Neural cell (in vitro differentiated cells): ENCODE measurements around the gene ATF7. TPM values are rescaled to one million over a fixed set of nuclear protein-coding genes. Genes with fewer than 3 reads are reported as not detected.

Experiments
- H2AFZ ChIP-seq: fragments of 200-600, 300-800 bp; sonication (generic), shearing (Covaris generic); 2 replicates; pipeline ENCODE4 v1.6.0; 2014; ENCODE audit warnings: low read depth, mild to moderate bottlenecking, antibody characterized with exemption, low read length, moderate library complexity
- H3F3A ChIP-seq: fragments of 200-600 bp; shearing (Covaris generic); 2 replicates; pipeline ENCODE4 v1.6.1; 2016; ENCODE audit warnings: mild to moderate bottlenecking, moderate library complexity, mixed read lengths, antibody characterized with exemption, low read length; ENCODE audit not compliant: insufficient read depth, poor library complexity, severe bottlenecking
- H3K27ac ChIP-seq: fragments of 200-600, 300-800 bp; sonication (generic), shearing (Covaris generic); 2 replicates; pipeline ENCODE4 v1.5.1; 2014; ENCODE audit warnings: mild to moderate bottlenecking, low read length, moderate library complexity
- H3K27me3 ChIP-seq: fragments of 300-800, 200-600 bp; sonication (generic), shearing (Covaris generic); 2 replicates; pipeline ENCODE4 v1.6.0; 2014; ENCODE audit warnings: mild to moderate bottlenecking, low read depth, low read length, moderate library complexity; ENCODE audit not compliant: insufficient read depth
- H3K36me3 ChIP-seq: fragments of 300-800, 200-600 bp; sonication (generic), shearing (Covaris generic); 2 replicates; pipeline ENCODE4 v1.5.1; 2014; ENCODE audit warnings: mild to moderate bottlenecking, antibody characterized with exemption, low read length, moderate library complexity; ENCODE audit not compliant: insufficient read depth
- H3K4me2 ChIP-seq: fragments of 300-800, 200-600 bp; sonication (generic), shearing (Covaris generic); 2 replicates; pipeline ENCODE4 v1.6.0; 2014; ENCODE audit warnings: mild to moderate bottlenecking, low read length
- H3K4me3 ChIP-seq: fragments of 300-800, 200-600 bp; sonication (generic), shearing (Covaris generic); 2 replicates; pipeline ENCODE4 v1.5.1; 2014; ENCODE audit warnings: mild to moderate bottlenecking, low read length, moderate library complexity
- H3K79me2 ChIP-seq: fragments of 200-600 bp; shearing (Covaris generic); replicated peaks from 2 replicates; pipeline ENCODE4 v1.6.0; 2014; ENCODE audit warnings: mild to moderate bottlenecking, low read length, moderate library complexity; ENCODE audit not compliant: insufficient read depth
- H3K9ac ChIP-seq: fragments of 300-800, 200-600 bp; sonication (generic), shearing (Covaris generic); 2 replicates; pipeline ENCODE4 v1.6.1; 2016; ENCODE audit warnings: mild to moderate bottlenecking, low read length, mixed read lengths
- H3K9me2 ChIP-seq: fragments of 200-600 bp; shearing (Covaris generic); 2 replicates; pipeline ENCODE4 v1.6.1; 2016; ENCODE audit warnings: mild to moderate bottlenecking, low read length, mixed read lengths; ENCODE audit not compliant: insufficient read depth
- H3K9me3 ChIP-seq: fragments of 200-600, 300-800 bp; sonication (generic), shearing (Covaris generic); 2 replicates; pipeline ENCODE4 v1.6.1; 2016; ENCODE audit warnings: mild to moderate bottlenecking, mixed run types, low read length, moderate library complexity, mixed read lengths
- H4K20me1 ChIP-seq: fragments of 200-600 bp; shearing (Covaris generic); 2 replicates; pipeline ENCODE4 v1.6.1; 2016; ENCODE audit warnings: mild to moderate bottlenecking, mixed run types; ENCODE audit not compliant: insufficient read depth
- CTCF ChIP-seq: fragments of 450-650 bp; IDR thresholded peaks from 2 replicates; pipeline ENCODE4 v1.5.1; 2014; ENCODE audit warnings: antibody characterized with exemption, mild to moderate bottlenecking, moderate library complexity; ENCODE audit not compliant: poor library complexity, severe bottlenecking
- EP300 ChIP-seq: fragments of 450-650 bp; conservative IDR thresholded peaks from 2 replicates; pipeline ENCODE4 v1.6.1; 2014; ENCODE audit warnings: antibody characterized with exemption, mild to moderate bottlenecking, moderate library complexity; ENCODE audit not compliant: poor library complexity, severe bottlenecking
- EZH2 ChIP-seq: fragments of 200-600, 300-800 bp; shearing (Covaris generic), sonication (generic); IDR thresholded peaks from 2 replicates; pipeline ENCODE4 v1.6.1; 2014; ENCODE audit warnings: antibody characterized with exemption, low read length, borderline replicate concordance, mild to moderate bottlenecking; ENCODE audit not compliant: insufficient read depth, poor library complexity, severe bottlenecking
- MXI1 ChIP-seq: fragments of 450-650 bp; conservative IDR thresholded peaks from 2 replicates; pipeline ENCODE4 v1.6.1; 2014; ENCODE audit warnings: antibody characterized with exemption, mild to moderate bottlenecking; ENCODE audit not compliant: poor library complexity, severe bottlenecking
- POLR2AphosphoS5 ChIP-seq: IDR thresholded peaks from 2 replicates; pipeline ENCODE4 v1.6.1; 2012
- RAD21 ChIP-seq: fragments of 450-650 bp; conservative IDR thresholded peaks from 2 replicates; pipeline ENCODE4 v1.6.1; 2014; ENCODE audit warnings: antibody characterized with exemption, mild to moderate bottlenecking, moderate library complexity
- REST ChIP-seq: IDR thresholded peaks from 2 replicates; pipeline ENCODE4 v1.6.1; 2012; ENCODE audit warnings: borderline replicate concordance
- SMC3 ChIP-seq: fragments of 450-650 bp; conservative IDR thresholded peaks from 2 replicates; pipeline ENCODE4 v1.6.1; 2014; ENCODE audit warnings: antibody characterized with exemption, mild to moderate bottlenecking, moderate library complexity; ENCODE audit not compliant: poor library complexity
- TAF1 ChIP-seq: IDR thresholded peaks from 2 replicates; pipeline ENCODE4 v1.6.1; 2012; ENCODE audit warnings: low read depth
- polyA plus RNA-seq: library from polyadenylated mRNA; depleted of rRNA; stranded (reverse); fragments of >200 nt; gene quantifications from 2 replicates; pipeline ENCODE4 v1.2.3, GENCODE V29; 2014

The ATF7 gene
- polyA plus RNA-seq, 1 donor from 2014 or later, result 6.3 TPM

- no peak overlapping the region for H3K27ac ChIP-seq
- peaks cover 30% of the 10 kb centered on the region for H4K20me1 ChIP-seq
- H3K27me3 ChIP-seq, result no peaks in the 10 kb centered on the region
- peaks cover 13% of the 10 kb centered on the region for H3K36me3 ChIP-seq
- no peak overlapping the region for H3K4me2 ChIP-seq
- no peaks in the 10 kb centered on the region for H3K9me3 ChIP-seq
- H3K4me3 ChIP-seq, result no peak overlapping the region
- TF ChIP-seq MXI1 (no peak), TAF1 (no peak), CTCF (no peak), REST (no peak), POLR2AphosphoS5 (no peak), RAD21 (no peak), EP300 (no peak), EZH2 (no peak), SMC3 (no peak)
- H3K9me2 ChIP-seq, result no peaks in the 10 kb centered on the region
- no peak overlapping the region for H2AFZ ChIP-seq
- peaks cover 32% of the 10 kb centered on the region for H3K79me2 ChIP-seq
- H3K9ac ChIP-seq, result no peak overlapping the region
- no peaks in the 10 kb centered on the region for H3F3A ChIP-seq
Measured at GRCh38 chr12:53461591-53461990, 164.6 kb downstream of the ATF7 start.

GRCh38 chr12:53461059-53461458 lies 165.1 kb downstream of the ATF7 start:
- Histone ChIP-seq H3K27ac (no peak overlapping the region), H3K4me2 (no peak overlapping the region), H3K79me2 (peaks cover 32% of the 10 kb centered on the region), H4K20me1 (peaks cover 25% of the 10 kb centered on the region), H2AFZ (no peak overlapping the region), H3K9me3 (no peaks in the 10 kb centered on the region), H3K36me3 (peaks cover 13% of the 10 kb centered on the region), H3K27me3 (no peaks in the 10 kb centered on the region), H3K4me3 (no peak overlapping the region), H3K9ac (no peak overlapping the region), H3F3A (no peaks in the 10 kb centered on the region), H3K9me2 (no peaks in the 10 kb centered on the region)
- TF ChIP-seq SMC3 (no peak), TAF1 (no peak), MXI1 (no peak)

- Histone ChIP-seq H3K9ac (no peak overlapping the region), H3K4me2 (no peak overlapping the region), H4K20me1 (peaks cover 30% of the 10 kb centered on the region), H3K79me2 (peaks cover 46% of the 10 kb centered on the region), H2AFZ (no peak overlapping the region), H3F3A (no peaks in the 10 kb centered on the region), H3K36me3 (peaks cover 22% of the 10 kb centered on the region), H3K9me3 (no peaks in the 10 kb centered on the region), H3K27ac (no peak overlapping the region), H3K27me3 (no peaks in the 10 kb centered on the region), H3K9me2 (no peaks in the 10 kb centered on the region), H3K4me3 (no peak overlapping the region)
- TF ChIP-seq CTCF (no peak), MXI1 (no peak), RAD21 (no peak), EZH2 (no peak)
Measured at GRCh38 chr12:53459097-53459496, 167.1 kb downstream of the ATF7 start.
